OCI-LY1 (cell line): ENCODE data around the gene VGLL4.

ENCODE experiments used
- CTCF ChIP-seq: fragments of 200-600 bp; sonication (generic), shearing (Covaris generic); IDR thresholded peaks from 2 replicates; pipeline ENCODE4 v1.5.1; 2017; ENCODE audit warnings: mild to moderate bottlenecking, antibody characterized with exemption, low read length, moderate library complexity, mixed read lengths
- EZH2 ChIP-seq: fragments of 200-600 bp; sonication (generic), shearing (Covaris generic); IDR thresholded peaks from 2 replicates; pipeline ENCODE4 v1.8.0; 2017; ENCODE audit warnings: borderline replicate concordance, mixed run types, mild to moderate bottlenecking, antibody characterized with exemption, low read length, moderate library complexity, mixed read lengths

- no peak for TF ChIP-seq CTCF
- TF ChIP-seq EZH2: no peak
Observed at GRCh38 chr3:11619461-11619860, 24.3 kb downstream of the VGLL4 start.
